Glutamatergic neuron (in vitro differentiated cells): ENCODE measurements around the gene POU3F2. TPM values are rescaled to one million over a fixed set of nuclear protein-coding genes. Genes with fewer than 3 reads are reported as not detected.
A peak's percentile ranks its signal among the peaks of the same experiment; 100 is the strongest.

ENCODE experiments used
- DNase-seq: peaks from one replicate; pipeline ENCODE4 v3.0.0; 2022
- H3K27ac Mint-ChIP-seq: one replicate; pipeline ENCODE4 v1.8.0; 2020; ENCODE audit warnings: mild to moderate bottlenecking, mixed read lengths, inconsistent platforms; ENCODE audit not compliant: unreplicated experiment
- H3K27me3 Mint-ChIP-seq: one replicate; pipeline ENCODE4 v1.8.0; 2020; ENCODE audit warnings: mild to moderate bottlenecking, moderate library complexity, mixed read lengths, inconsistent platforms; ENCODE audit not compliant: unreplicated experiment
- H3K36me3 Mint-ChIP-seq: one replicate; pipeline ENCODE4 v1.8.0; 2020; ENCODE audit warnings: mild to moderate bottlenecking, mixed read lengths, inconsistent platforms; ENCODE audit not compliant: unreplicated experiment
- H3K4me1 Mint-ChIP-seq: one replicate; pipeline ENCODE4 v1.8.0; 2020; ENCODE audit warnings: mild to moderate bottlenecking, low read depth, mixed read lengths, inconsistent platforms; ENCODE audit not compliant: unreplicated experiment
- H3K4me3 Mint-ChIP-seq: one replicate; pipeline ENCODE4 v1.8.0; 2020; ENCODE audit warnings: mild to moderate bottlenecking, mixed read lengths, inconsistent platforms; ENCODE audit not compliant: unreplicated experiment
- H3K9me3 Mint-ChIP-seq: one replicate; pipeline ENCODE4 v1.8.0; 2020; ENCODE audit warnings: mild to moderate bottlenecking, moderate library complexity, mixed read lengths, inconsistent platforms; ENCODE audit not compliant: unreplicated experiment
- CTCF ChIP-seq: fragments of 200-600 bp; sonication (generic); IDR thresholded peaks from one replicate; pipeline ENCODE4 v1.5.0; 2021; ENCODE audit not compliant: partially characterized antibody, unreplicated experiment
- total RNA-seq: library from RNA; stranded (reverse); fragmentation: NEBNext Ultra II Directional; extraction: Animal tissue kit (Norgen Biotek cat#: 25700); gene quantifications from one replicate; pipeline ENCODE4 v1.2.1, GENCODE V29; 2021; ENCODE audit not compliant: unreplicated experiment

The POU3F2 gene
- total RNA-seq, 1 donor from 2014 or later = 71.0 TPM

GRCh38 chr6:98825600-98826230 is 8.7 kb upstream of the POU3F2 start:
- Mint-ChIP-seq H3K27me3 (peaks cover 11% of the 10 kb centered on the region), H3K9me3 (peaks cover 3% of the 10 kb centered on the region)

GRCh38 chr6:98827295-98828159 is 6.8 kb upstream of the POU3F2 start:
- peak; percentile 54 for DNase-seq
- no peaks in the 10 kb centered on the region for H3K36me3 Mint-ChIP-seq
- H3K27me3 Mint-ChIP-seq = peaks cover 17% of the 10 kb centered on the region
- TF ChIP-seq CTCF = no peak
- peaks cover 4% of the 10 kb centered on the region for H3K9me3 Mint-ChIP-seq
- H3K4me3 Mint-ChIP-seq = peak overlapping the region; percentile 74
- H3K27ac Mint-ChIP-seq = no peak overlapping the region
- H3K4me1 Mint-ChIP-seq = peaks cover 37% of the 10 kb centered on the region

More at GRCh38 chr6:98825600-98826230, 8.7 kb upstream of the POU3F2 start:
- no peak for DNase-seq
- no peaks in the 10 kb centered on the region for H3K36me3 Mint-ChIP-seq
- H3K4me3 Mint-ChIP-seq = peak overlapping the region; percentile 73
- no peak overlapping the region for H3K27ac Mint-ChIP-seq
- H3K4me1 Mint-ChIP-seq = peaks cover 31% of the 10 kb centered on the region
- TF ChIP-seq CTCF = no peak

GRCh38 chr6:98828211-98828788 is 6.1 kb upstream of the POU3F2 start:
- Mint-ChIP-seq H3K9me3 (peaks cover 7% of the 10 kb centered on the region), H3K4me3 (peak overlapping the region; percentile 73), H3K36me3 (no peaks in the 10 kb centered on the region), H3K27me3 (peaks cover 19% of the 10 kb centered on the region), H3K4me1 (peaks cover 38% of the 10 kb centered on the region), H3K27ac (no peak overlapping the region)
- DNase-seq = no peak
- TF ChIP-seq CTCF = no peak

- H3K4me1 Mint-ChIP-seq = peaks cover 34% of the 10 kb centered on the region
- no peak for DNase-seq
- no peak overlapping the region for H3K4me3 Mint-ChIP-seq
- TF ChIP-seq CTCF = no peak
- peaks cover 12% of the 10 kb centered on the region for H3K9me3 Mint-ChIP-seq
- H3K27ac Mint-ChIP-seq = no peak overlapping the region
- no peaks in the 10 kb centered on the region for H3K36me3 Mint-ChIP-seq
- H3K27me3 Mint-ChIP-seq = peaks cover 25% of the 10 kb centered on the region
These were observed 5.4 kb upstream of the POU3F2 start for GRCh38 chr6:98828941-98829411.
